GM10266 (cell line): Measurements from ENCODE around the gene BPIFB4.

Source experiments
- DNase-seq: peaks from one replicate; pipeline ENCODE4 v3.0.0; 2012; ENCODE audit errors: extremely low spot score
- CTCF ChIP-seq: IDR thresholded peaks from 2 replicates; pipeline ENCODE4 v1.5.1; 2012; ENCODE audit warnings: mild to moderate bottlenecking, low read depth; ENCODE audit not compliant: control insufficient read depth, insufficient read depth; ENCODE audit errors: missing control alignments

BPIFB4 gene

GRCh38 chr20:33132513-33133372 lies 53.3 kb downstream of the BPIFB4 start:
- DNase-seq, result no peak
- TF ChIP-seq CTCF, result no peak

GRCh38 chr20:33133373-33133941 lies 54.0 kb downstream of the BPIFB4 start:
- no peak for TF ChIP-seq CTCF
- DNase-seq, result no peak

GRCh38 chr20:33137195-33137594 lies 57.8 kb downstream of the BPIFB4 start:
- TF ChIP-seq CTCF, result no peak
- no peak for DNase-seq

- no peak for DNase-seq
- no peak for TF ChIP-seq CTCF
Measured at GRCh38 chr20:33139467-33139866, 60.0 kb downstream of the BPIFB4 start.

GRCh38 chr20:33145521-33145920 lies 66.1 kb downstream of the BPIFB4 start:
- no peak for TF ChIP-seq CTCF
- no peak for DNase-seq

GRCh38 chr20:33147299-33147698 lies 67.9 kb downstream of the BPIFB4 start:
- no peak for TF ChIP-seq CTCF
- no peak for DNase-seq

- no peak for DNase-seq
- TF ChIP-seq CTCF, result no peak
Measured at GRCh38 chr20:33148040-33148439, 68.6 kb downstream of the BPIFB4 start.
